ENCODE data around the gene U2AF2. TPM values are rescaled to one million over a fixed set of nuclear protein-coding genes. Genes with fewer than 3 reads are reported as not detected.
A peak's percentile ranks its signal among the peaks of the same experiment; 100 is the strongest.

The U2AF2 gene
- total and polyA plus RNA-seq, 9 of the 15 experiments (the other 6 are each of a cell fraction or from before 2014, with no cell fraction given), result 3.0 to 331 (median 157) TPM

DNA sequence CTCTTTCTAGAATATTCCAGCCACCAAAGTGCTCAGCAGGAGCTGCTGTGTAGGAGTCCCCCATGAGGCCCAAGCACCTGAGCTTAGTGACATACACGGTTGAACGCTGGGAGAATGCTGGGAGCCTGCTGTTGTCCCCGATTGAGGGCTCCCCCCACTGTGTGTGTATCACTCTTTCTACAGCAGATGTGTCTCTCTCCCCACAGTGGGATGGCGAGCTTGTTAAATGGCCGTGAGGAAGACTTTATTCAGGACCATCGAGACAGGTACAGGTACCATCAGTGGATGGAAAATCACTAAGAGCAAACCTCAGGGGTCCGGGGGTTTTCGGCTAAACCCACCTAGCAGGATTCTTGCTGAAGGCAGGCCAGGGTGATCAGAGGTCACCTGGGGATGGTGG, 42.9 kb downstream of the U2AF2 start:
- Histone ChIP-seq H3K4me3 (no peak overlapping the region), H3K9ac (ENCODE audit: insufficient read depth in 1 of 2, low read depth in 2 of 2, low read length in 2 of 2) (no peak overlapping the region), H4K20me1 (replicated peaks; ENCODE audit: control insufficient read depth, insufficient read depth, low read length) (peaks cover 16% of the 10 kb centered on the region), H2AFZ (ENCODE audit: low read depth, low read length) (no peak overlapping the region), H3K4me2 (ENCODE audit: insufficient read depth, low read length) (no peak overlapping the region), H3K36me3 (ENCODE audit: control insufficient read depth, insufficient read depth, low read length) (peaks cover 65% of the 10 kb centered on the region; the same call in 2 of the 3 replicates), H3K27ac (ENCODE audit: extremely low read depth, low read depth, low read length) (no peak overlapping the region), H3K27me3 (ENCODE audit: control insufficient read depth in 2 of 2, insufficient read depth in 2 of 2, low read length in 2 of 2) (no peaks in the 10 kb centered on the region), H3K9me1 (ENCODE audit: control insufficient read depth, insufficient read depth, low read length) (peaks cover 4% of the 10 kb centered on the region), H3K9me3 (replicated peaks; ENCODE audit: control insufficient read depth, insufficient read depth, low read depth, low read length) (no peaks in the 10 kb centered on the region), H3K4me1 (replicated peaks in 1 of 2; ENCODE audit: control insufficient read depth in 2 of 2, insufficient read depth in 2 of 2, low read length in 2 of 2) (peaks cover 10 to 16% of the 10 kb centered on the region in 2 experiments; a peak in 4 of 5 replicates), H3K79me2 (ENCODE audit: control insufficient read depth, insufficient read depth, low read length) (no peaks in the 10 kb centered on the region)
- BruUV-seq (replicated peaks), result no TSS peak
- CTCF ChIA-PET (ENCODE audit: low intra/inter-chr PET ratio), result no interaction called here
- POLR2A ChIA-PET, result no interaction called here
- WGBS (ENCODE audit: insufficient coverage, low coverage, missing lambda C conversion rate), result 88% methylated on average over 8 of the region's 8 CpGs
- DNase-seq (ENCODE audit: extremely low read depth in 1 of 4, low spot score in 3 of 4) (no peak), FAIRE-seq (no peak), ATAC-seq (no peak)
- in situ Hi-C loops (cut with MboI), result no loop called here
- intact Hi-C loops (cut with micrococcal nuclease), result no loop called here
- TF ChIP-seq CHD2 (IDR thresholded peaks at IDR 0.05; ENCODE audit: low read depth, low read length), result no peak
- no peak for TF ChIP-seq ELF4 (CRISPR knock-in tag; IDR thresholded peaks at IDR 0.05)
- TF ChIP-seq FOXP1 (CRISPR knock-in tag; IDR thresholded peaks at IDR 0.05), result no peak
- no peak for TF ChIP-seq RFX7 (CRISPR knock-in tag; IDR thresholded peaks at IDR 0.05)
- TF ChIP-seq SMAD3 (CRISPR knock-in tag; conservative IDR thresholded peaks at IDR 0.05), result no peak
- TF ChIP-seq, protein P1, sequence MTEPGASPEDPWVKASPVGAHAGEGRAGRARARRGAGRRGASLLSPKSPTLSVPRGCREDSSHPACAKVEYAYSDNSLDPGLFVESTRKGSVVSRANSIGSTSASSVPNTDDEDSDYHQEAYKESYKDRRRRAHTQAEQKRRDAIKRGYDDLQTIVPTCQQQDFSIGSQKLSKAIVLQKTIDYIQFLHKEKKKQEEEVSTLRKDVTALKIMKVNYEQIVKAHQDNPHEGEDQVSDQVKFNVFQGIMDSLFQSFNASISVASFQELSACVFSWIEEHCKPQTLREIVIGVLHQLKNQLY (CRISPR knock-in tag; conservative IDR thresholded peaks at IDR 0.05), result no peak

DNA sequence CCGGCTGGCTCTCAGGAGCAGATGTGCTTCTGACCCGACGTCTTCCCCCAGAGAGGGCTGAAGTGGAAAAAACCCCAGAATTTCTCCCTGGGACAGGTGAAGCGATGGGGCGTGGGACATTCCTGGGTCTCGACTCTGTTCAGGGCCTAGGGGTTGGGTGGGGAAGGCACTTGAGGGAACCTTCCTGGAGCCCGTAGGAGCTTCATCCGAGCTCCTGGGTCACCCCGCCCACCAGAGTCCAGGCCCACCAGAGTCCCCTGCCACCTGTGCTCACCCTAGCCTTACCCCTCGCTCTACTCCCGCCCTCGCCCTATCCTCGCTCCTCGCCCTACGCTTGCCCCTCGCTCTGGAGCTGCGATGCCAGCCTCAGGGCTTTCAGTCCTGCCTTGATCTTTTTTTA, 43.4 kb downstream of the U2AF2 start:
- WGBS (ENCODE audit: insufficient coverage, low coverage, missing lambda C conversion rate), result 90% methylated on average over 14 of the region's 17 CpGs
- Histone ChIP-seq H3K9me1 (ENCODE audit: control insufficient read depth, insufficient read depth, low read length) (peaks cover 4% of the 10 kb centered on the region), H3K27ac (ENCODE audit: extremely low read depth, low read depth, low read length) (no peak overlapping the region), H4K20me1 (replicated peaks; ENCODE audit: control insufficient read depth, insufficient read depth, low read length) (peaks cover 19% of the 10 kb centered on the region), H3K4me1 (replicated peaks in 1 of 2; ENCODE audit: control insufficient read depth in 2 of 2, insufficient read depth in 2 of 2, low read length in 2 of 2) (peaks cover 10 to 21% of the 10 kb centered on the region in 2 experiments; a peak in 4 of 5 replicates), H2AFZ (ENCODE audit: low read depth, low read length) (no peak overlapping the region), H3K27me3 (ENCODE audit: control insufficient read depth in 2 of 2, insufficient read depth in 2 of 2, low read length in 2 of 2) (no peaks in the 10 kb centered on the region), H3K9me3 (replicated peaks; ENCODE audit: control insufficient read depth, insufficient read depth, low read depth, low read length) (no peaks in the 10 kb centered on the region), H3K79me2 (ENCODE audit: control insufficient read depth, insufficient read depth, low read length) (no peaks in the 10 kb centered on the region), H3K9ac (ENCODE audit: insufficient read depth in 1 of 2, low read depth in 2 of 2, low read length in 2 of 2) (no peak overlapping the region), H3K36me3 (ENCODE audit: control insufficient read depth, insufficient read depth, low read length) (peaks cover 60% of the 10 kb centered on the region; the same call in 2 of the 3 replicates), H3K4me2 (ENCODE audit: insufficient read depth, low read length) (no peak overlapping the region), H3K4me3 (no peak overlapping the region)
- FAIRE-seq (no peak), DNase-seq (ENCODE audit: extremely low read depth in 1 of 4, low spot score in 3 of 4) (no peak), ATAC-seq (no peak)
- in situ Hi-C loops (cut with MboI) (no loop called here), intact Hi-C loops (cut with micrococcal nuclease) (no loop called here)
- peak; percentile 37; the same call in 1 of the 2 replicates for TF ChIP-seq POLR2G (IDR thresholded peaks at IDR 0.05; ENCODE audit: low read depth, low read length)
- TF ChIP-seq FUS (optimal IDR thresholded peaks at IDR 0.05; ENCODE audit: low read depth, low read length), result no peak
- TF ChIP-seq, protein P2, sequence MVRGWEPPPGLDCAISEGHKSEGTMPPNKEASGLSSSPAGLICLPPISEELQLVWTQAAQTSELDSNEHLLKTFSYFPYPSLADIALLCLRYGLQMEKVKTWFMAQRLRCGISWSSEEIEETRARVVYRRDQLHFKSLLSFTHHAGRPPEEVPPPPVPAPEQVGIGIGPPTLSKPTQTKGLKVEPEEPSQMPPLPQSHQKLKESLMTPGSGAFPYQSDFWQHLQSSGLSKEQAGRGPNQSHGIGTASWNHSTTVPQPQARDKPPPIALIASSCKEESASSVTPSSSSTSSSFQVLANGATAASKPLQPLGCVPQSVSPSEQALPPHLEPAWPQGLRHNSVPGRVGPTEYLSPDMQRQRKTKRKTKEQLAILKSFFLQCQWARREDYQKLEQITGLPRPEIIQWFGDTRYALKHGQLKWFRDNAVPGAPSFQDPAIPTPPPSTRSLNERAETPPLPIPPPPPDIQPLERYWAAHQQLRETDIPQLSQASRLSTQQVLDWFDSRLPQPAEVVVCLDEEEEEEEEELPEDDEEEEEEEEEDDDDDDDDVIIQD (CRISPR knock-in tag; IDR thresholded peaks at IDR 0.05), result no peak
- ChIA-PET CTCF (ENCODE audit: low intra/inter-chr PET ratio) (no interaction called here), POLR2A (no interaction called here)
- no TSS peak for BruUV-seq (replicated peaks)

Data from K562 (cell line).